SK-N-SH (cell line): ENCODE results near the gene POLR2J. TPM values are rescaled to one million over a fixed set of nuclear protein-coding genes. Genes with fewer than 3 reads are reported as not detected.
A peak's percentile ranks its signal among the peaks of the same experiment; 100 is the strongest.

Experiments
- CTCF ChIA-PET: fragments of 300-600, 350-600 bp; formaldehyde crosslinking; extraction: SDS; loops from one replicate; lab custom pipeline; 2021; lab: Yijun Ruan, JAX
- POLR2A ChIA-PET: fragments of 350-600 bp; sonication (Branson Sonifier 250); formaldehyde crosslinking; extraction: SDS; loops from one replicate; lab custom pipeline; 2020; ENCODE audit warnings: antibody characterized with exemption, inconsistent platforms; lab: Yijun Ruan, JAX
- DNase-seq: peaks from one replicate; pipeline ENCODE4 v3.0.0; 2012
- H2AFZ ChIP-seq: fragments of 200-600 bp; sonication (generic); 2 replicates; pipeline ENCODE4 v1.8.1; 2016; ENCODE audit warnings: antibody characterized with exemption, mild to moderate bottlenecking, low read depth
- H3F3A ChIP-seq: fragments of 200-600 bp; sonication (generic); replicated peaks from 2 replicates; pipeline ENCODE3; 2016; ENCODE audit warnings: antibody characterized with exemption, mild to moderate bottlenecking; ENCODE audit not compliant: insufficient read depth
- H3K27ac ChIP-seq, 2 experiments: fragments of 200-500 bp in 1 of 2; fragments of 200-600 bp in 1 of 2; sonication (Bioruptor generic) in 1 of 2; sonication (generic), shearing (Covaris generic) in 1 of 2; 2 replicates each; pipeline versions ENCODE4 v1.5.1 to v1.6.1; 2014 to 2016; ENCODE audit warnings: low read depth in 2 of 2, inconsistent platforms in 1 of 2, low read length in 1 of 2, mild to moderate bottlenecking in 1 of 2, mixed read lengths in 1 of 2
- H3K27me3 ChIP-seq: fragments of 200-600 bp; sonication (generic), shearing (Covaris generic); 2 replicates; pipeline ENCODE4 v1.6.1; 2016; ENCODE audit warnings: mixed run types; ENCODE audit not compliant: insufficient read depth
- H3K36me3 ChIP-seq, 2 experiments: fragments of 200-500 bp in 1 of 2; fragments of 200-600 bp in 1 of 2; sonication (Bioruptor generic) in 1 of 2; sonication (generic) in 1 of 2; replicated peaks in 1 of 2; 2 replicates each; pipeline versions ENCODE3 to v1.5.1; 2014 to 2016; ENCODE audit warnings: low read length in 1 of 2, mild to moderate bottlenecking in 1 of 2; ENCODE audit not compliant: insufficient read depth in 2 of 2, control insufficient read depth in 1 of 2
- H3K4me1 ChIP-seq, 2 experiments: fragments of 200-500 bp in 1 of 2; fragments of 200-600 bp in 1 of 2; sonication (Bioruptor generic) in 1 of 2; sonication (generic), shearing (Covaris generic) in 1 of 2; 2 replicates each; pipeline versions ENCODE4 v1.5.1 to v1.6.1; 2014 to 2016; ENCODE audit warnings: low read depth in 1 of 2, low read length in 1 of 2, mixed run types in 1 of 2; ENCODE audit not compliant: insufficient read depth in 2 of 2, control insufficient read depth in 1 of 2
- H3K4me2 ChIP-seq: fragments of 200-600 bp; sonication (generic), shearing (Covaris generic); 2 replicates; pipeline ENCODE4 v1.6.1; 2017; ENCODE audit warnings: mixed run types
- H3K4me3 ChIP-seq, 2 experiments: fragments of 200-500 bp in 1 of 2; fragments of 200-600 bp in 1 of 2; sonication (Bioruptor generic) in 1 of 2; sonication (generic), shearing (Covaris generic) in 1 of 2; 2 replicates each; pipeline versions ENCODE4 v1.5.1 to v1.8.1; 2014 to 2016; ENCODE audit warnings: low read depth in 2 of 2, inconsistent platforms in 1 of 2, low read length in 1 of 2, mild to moderate bottlenecking in 1 of 2, mixed read lengths in 1 of 2, moderate library complexity in 1 of 2
- H3K79me2 ChIP-seq: fragments of 200-600 bp; sonication (generic); 2 replicates; pipeline ENCODE4 v1.8.1; 2017; ENCODE audit warnings: mild to moderate bottlenecking; ENCODE audit not compliant: insufficient read depth
- H3K9ac ChIP-seq: fragments of 200-600 bp; sonication (generic); 2 replicates; pipeline ENCODE4 v1.6.1; 2017; ENCODE audit warnings: mixed run types
- H3K9me2 ChIP-seq: fragments of 200-600 bp; sonication (generic); 2 replicates; pipeline ENCODE4 v1.6.1; 2017; ENCODE audit warnings: mixed run types
- H3K9me3 ChIP-seq: fragments of 200-600 bp; sonication (generic); 2 replicates; pipeline ENCODE4 v1.6.1; 2017; ENCODE audit warnings: mixed run types, mild to moderate bottlenecking, moderate library complexity
- H4K20me1 ChIP-seq: fragments of 200-600 bp; sonication (generic); 2 replicates; pipeline ENCODE4 v1.6.1; 2017; ENCODE audit warnings: mild to moderate bottlenecking, mixed run types; ENCODE audit not compliant: insufficient read depth
- CHD2 ChIP-seq: fragments of 150-350 bp; IDR thresholded peaks from 2 replicates; pipeline ENCODE4 v1.6.1; 2018; ENCODE audit warnings: low read length; ENCODE audit not compliant: partially characterized antibody
- ELF1 ChIP-seq: IDR thresholded peaks from 2 replicates; pipeline ENCODE4 v1.4.0; 2012
- EP300 ChIP-seq, 2 experiments: IDR thresholded peaks; 2 replicates each; pipeline versions ENCODE4 v1.4.0 to v1.6.1; 2012; ENCODE audit warnings: borderline replicate concordance in 1 of 2, low read depth in 1 of 2, low read length in 1 of 2
- EZH2phosphoT487 ChIP-seq: fragments of 200-600 bp; sonication (generic); IDR thresholded peaks from 2 replicates; pipeline ENCODE4 v1.6.1; 2017; ENCODE audit warnings: low read depth, mixed run types, mild to moderate bottlenecking, antibody characterized with exemption, moderate library complexity, borderline replicate concordance
- FOSL2 ChIP-seq: IDR thresholded peaks from 2 replicates; pipeline ENCODE4 v1.4.0; 2012; ENCODE audit warnings: low read depth, mild to moderate bottlenecking, moderate library complexity, borderline replicate concordance
- FOXM1 ChIP-seq: IDR thresholded peaks from 2 replicates; pipeline ENCODE4 v1.4.0; 2012; ENCODE audit warnings: low read depth, mild to moderate bottlenecking
- GATA2 ChIP-seq: sonication (generic); formaldehyde crosslinking; IDR thresholded peaks from 2 replicates; pipeline ENCODE4 v1.5.0; 2020; ENCODE audit warnings: mild to moderate bottlenecking, missing genetic modification reagents
- IRF3 ChIP-seq: fragments of 150-350 bp; IDR thresholded peaks from 2 replicates; pipeline ENCODE4 v1.6.1; 2016; ENCODE audit warnings: mild to moderate bottlenecking, low read depth, low read length
- MAX ChIP-seq: IDR thresholded peaks from 2 replicates; pipeline ENCODE4 v1.4.0; 2012; ENCODE audit warnings: low read depth
- MEF2A ChIP-seq: IDR thresholded peaks from 2 replicates; pipeline ENCODE4 v1.4.0; 2012; ENCODE audit warnings: low read depth, borderline replicate concordance
- MXI1 ChIP-seq: IDR thresholded peaks from 2 replicates; pipeline ENCODE4 v1.6.1; 2012; ENCODE audit warnings: mild to moderate bottlenecking, low read depth, low read length, improper control_type of control experiment
- NFIC ChIP-seq: IDR thresholded peaks from 2 replicates; pipeline ENCODE4 v1.4.0; 2012; ENCODE audit warnings: borderline replicate concordance
- POLR2AphosphoS5 ChIP-seq: IDR thresholded peaks from 2 replicates; pipeline ENCODE4 v1.6.1; 2012; ENCODE audit warnings: low read depth, low read length
- RAD21 ChIP-seq: IDR thresholded peaks from 2 replicates; pipeline ENCODE4 v1.6.1; 2012; ENCODE audit warnings: mild to moderate bottlenecking, low read length
- RFX5 ChIP-seq: IDR thresholded peaks from 2 replicates; pipeline ENCODE4 v1.6.1; 2012; ENCODE audit warnings: mild to moderate bottlenecking, improper control_type of control experiment, low read length
- RXRA ChIP-seq: IDR thresholded peaks from 2 replicates; pipeline ENCODE4 v1.4.0; 2012; ENCODE audit warnings: low read depth, mild to moderate bottlenecking, borderline replicate concordance
- SIN3A ChIP-seq: IDR thresholded peaks from 2 replicates; pipeline ENCODE4 v1.6.1; 2012; ENCODE audit warnings: low read depth, mild to moderate bottlenecking, low read length, moderate library complexity, borderline replicate concordance
- SMC3 ChIP-seq: IDR thresholded peaks from 2 replicates; pipeline ENCODE4 v1.6.1; 2012; ENCODE audit warnings: low read depth, low read length, improper control_type of control experiment
- TAF1 ChIP-seq: IDR thresholded peaks from 2 replicates; pipeline ENCODE4 v1.6.1; 2012; ENCODE audit warnings: low read depth, mild to moderate bottlenecking, low read length, moderate library complexity, borderline replicate concordance
- TCF12 ChIP-seq: IDR thresholded peaks from 2 replicates; pipeline ENCODE4 v1.4.0; 2012
- TEAD4 ChIP-seq: IDR thresholded peaks from 2 replicates; pipeline ENCODE4 v1.4.0; 2012; ENCODE audit warnings: mild to moderate bottlenecking, borderline replicate concordance; ENCODE audit not compliant: insufficient read depth
- USF2 ChIP-seq: fragments of 150-350 bp; IDR thresholded peaks from 2 replicates; pipeline ENCODE4 v1.6.1; 2017; ENCODE audit warnings: antibody characterized with exemption, low read length, low read depth, borderline replicate concordance
- YY1 ChIP-seq: IDR thresholded peaks from 2 replicates; pipeline ENCODE4 v1.4.0; 2012; ENCODE audit warnings: low read depth, mild to moderate bottlenecking
- WGBS: methylation state at CpG from one replicate; pipeline ENCODE4 v1.1.6; 2017; ENCODE audit warnings: low lambda C conversion rate; 5-methylcytosine and 5-hydroxymethylcytosine counted together
- polyA plus RNA-seq, 3 experiments: library from polyadenylated mRNA; depleted of rRNA; stranded (reverse); fragments of >200 nt; gene quantifications; 2 replicates each; pipeline ENCODE4 v1.2.3, GENCODE V29; 2012
- TF ChIP-seq, protein P1 (sequence below): IDR thresholded peaks from 2 replicates; pipeline ENCODE4 v1.6.1; 2012; ENCODE audit warnings: mild to moderate bottlenecking, low read depth, low read length, moderate library complexity
- TF ChIP-seq, protein P2 (sequence below): IDR thresholded peaks from 2 replicates; pipeline ENCODE4 v1.4.0; 2012; ENCODE audit warnings: low read depth, borderline replicate concordance

The POLR2J gene
- polyA plus RNA-seq, 1 of the 3 experiments (the other 2 are of a cell fraction): 299 TPM

DNA sequence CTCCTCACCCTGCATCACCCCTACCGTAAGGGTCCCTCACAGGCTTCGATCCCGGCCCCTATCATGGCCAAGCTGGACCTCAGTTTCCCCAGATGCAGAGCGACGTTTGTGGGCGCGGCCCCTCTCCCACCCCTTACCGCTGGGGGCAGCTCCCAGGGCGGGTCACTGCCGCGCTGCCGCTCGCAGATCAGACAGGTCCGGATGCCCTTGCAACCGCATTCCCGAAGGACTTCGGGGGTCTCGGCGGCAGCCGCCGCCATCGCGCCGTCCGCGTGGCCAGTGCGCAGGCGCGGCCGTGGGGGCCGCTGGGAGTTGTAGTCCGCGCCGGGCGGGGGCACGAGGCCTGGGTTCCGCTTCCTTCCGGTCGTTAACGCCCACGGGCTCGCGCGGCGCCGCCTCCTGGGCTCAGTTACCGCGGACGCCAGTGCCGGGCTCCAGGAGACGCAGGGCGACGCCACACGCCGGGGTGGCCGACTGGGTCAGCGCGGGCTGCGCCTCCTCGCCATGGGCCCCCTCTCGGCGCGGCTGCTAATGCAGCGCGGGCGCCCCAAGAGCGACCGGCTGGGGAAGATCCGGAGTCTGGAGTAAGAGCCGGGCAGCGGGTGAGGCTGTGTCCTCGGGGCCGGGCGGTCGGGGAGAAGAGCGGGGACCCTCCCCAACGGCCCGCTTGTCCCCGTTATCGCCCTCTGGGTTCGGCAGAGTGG lies 14.0 kb downstream of the POLR2J start, which contains the start of the genes ALKBH4 and LRWD1:
Gene ALKBH4 (minus strand): TSS at position 287 of the 704 bp plus-strand sequence. CDS start 27 bp downstream, at position 260.
Gene LRWD1 (plus strand): TSS at position 408 of the 704 bp plus-strand sequence. CDS start 97 bp downstream, at position 505.
- H2AFZ ChIP-seq: peak within 1 kb of the TSS; percentile 99
- DNase-seq: peak; percentile 100
- H3K4me3 ChIP-seq: peak within 1 kb of the TSS; percentile 86 to 99
- under 1% methylated on average over 52 of the region's 81 CpGs for WGBS
- peak within 1 kb of the TSS; percentile 89 for H3K4me2 ChIP-seq
- ChIA-PET CTCF (interaction anchor here (0.9 to 3.6 kb wide), 12 partner anchors 8 to 185 kb away, joined by 3 to 19 read pairs (median 5); no protein-coding TSS in a partner anchor), POLR2A (interaction anchor here (0.9 to 2.6 kb wide), 5 partner anchors 10 to 69 kb away, joined by 3 to 12 read pairs (median 5); partner anchors contain the start of gene PRKRIP1)
- no peaks in the 10 kb centered on the region for H3K27me3 ChIP-seq
- H3K27ac ChIP-seq: peak within 1 kb of the TSS; percentile 67 to 79
- H3K4me1 ChIP-seq: peaks cover 5 to 11% of the 10 kb centered on the region in 2 experiments; a peak in 2 of 4 replicates
- peaks cover 4% of the 10 kb centered on the region; the same call in 1 of the 2 replicates for H4K20me1 ChIP-seq
- H3K36me3 ChIP-seq: peaks cover 12 to 23% of the 10 kb centered on the region in 2 experiments
- H3K79me2 ChIP-seq: peaks cover 49% of the 10 kb centered on the region
- H3K9ac ChIP-seq: peak within 1 kb of the TSS; percentile 90
- peaks cover 5% of the 10 kb centered on the region for H3F3A ChIP-seq
- no peaks in the 10 kb centered on the region for H3K9me3 ChIP-seq
- no peaks in the 10 kb centered on the region for H3K9me2 ChIP-seq
- TF ChIP-seq SIN3A: peak; percentile 94
- TF ChIP-seq USF2: 0 out of 2 replicates have a peak, but pooled peaks have one; percentile 5
- no peak for TF ChIP-seq RFX5
- no peak for TF ChIP-seq FOXM1
- TF ChIP-seq POLR2AphosphoS5: peak; percentile 83
- TF ChIP-seq, protein P1, sequence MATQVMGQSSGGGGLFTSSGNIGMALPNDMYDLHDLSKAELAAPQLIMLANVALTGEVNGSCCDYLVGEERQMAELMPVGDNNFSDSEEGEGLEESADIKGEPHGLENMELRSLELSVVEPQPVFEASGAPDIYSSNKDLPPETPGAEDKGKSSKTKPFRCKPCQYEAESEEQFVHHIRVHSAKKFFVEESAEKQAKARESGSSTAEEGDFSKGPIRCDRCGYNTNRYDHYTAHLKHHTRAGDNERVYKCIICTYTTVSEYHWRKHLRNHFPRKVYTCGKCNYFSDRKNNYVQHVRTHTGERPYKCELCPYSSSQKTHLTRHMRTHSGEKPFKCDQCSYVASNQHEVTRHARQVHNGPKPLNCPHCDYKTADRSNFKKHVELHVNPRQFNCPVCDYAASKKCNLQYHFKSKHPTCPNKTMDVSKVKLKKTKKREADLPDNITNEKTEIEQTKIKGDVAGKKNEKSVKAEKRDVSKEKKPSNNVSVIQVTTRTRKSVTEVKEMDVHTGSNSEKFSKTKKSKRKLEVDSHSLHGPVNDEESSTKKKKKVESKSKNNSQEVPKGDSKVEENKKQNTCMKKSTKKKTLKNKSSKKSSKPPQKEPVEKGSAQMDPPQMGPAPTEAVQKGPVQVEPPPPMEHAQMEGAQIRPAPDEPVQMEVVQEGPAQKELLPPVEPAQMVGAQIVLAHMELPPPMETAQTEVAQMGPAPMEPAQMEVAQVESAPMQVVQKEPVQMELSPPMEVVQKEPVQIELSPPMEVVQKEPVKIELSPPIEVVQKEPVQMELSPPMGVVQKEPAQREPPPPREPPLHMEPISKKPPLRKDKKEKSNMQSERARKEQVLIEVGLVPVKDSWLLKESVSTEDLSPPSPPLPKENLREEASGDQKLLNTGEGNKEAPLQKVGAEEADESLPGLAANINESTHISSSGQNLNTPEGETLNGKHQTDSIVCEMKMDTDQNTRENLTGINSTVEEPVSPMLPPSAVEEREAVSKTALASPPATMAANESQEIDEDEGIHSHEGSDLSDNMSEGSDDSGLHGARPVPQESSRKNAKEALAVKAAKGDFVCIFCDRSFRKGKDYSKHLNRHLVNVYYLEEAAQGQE: no peak; the same call in 1 of the 2 replicates
- no peak for TF ChIP-seq EZH2phosphoT487
- no peak for TF ChIP-seq NFIC
- no peak; a peak in 2 of 4 replicates for TF ChIP-seq EP300 (IDR thresholded peaks at IDR 0.05; ENCODE audit: borderline replicate concordance in 1 of 2, low read depth in 1 of 2, low read length in 1 of 2)
- TF ChIP-seq SMC3: 0 out of 2 replicates have a peak, but pooled peaks have one; percentile 6
- TF ChIP-seq MAX: peak; percentile 92
- peak; percentile 93 for TF ChIP-seq YY1
- no peak for TF ChIP-seq RXRA
- TF ChIP-seq TEAD4: 0 out of 2 replicates have a peak, but pooled peaks have one; percentile 18
- peak; percentile 95 for TF ChIP-seq MXI1
- TF ChIP-seq, protein P2, sequence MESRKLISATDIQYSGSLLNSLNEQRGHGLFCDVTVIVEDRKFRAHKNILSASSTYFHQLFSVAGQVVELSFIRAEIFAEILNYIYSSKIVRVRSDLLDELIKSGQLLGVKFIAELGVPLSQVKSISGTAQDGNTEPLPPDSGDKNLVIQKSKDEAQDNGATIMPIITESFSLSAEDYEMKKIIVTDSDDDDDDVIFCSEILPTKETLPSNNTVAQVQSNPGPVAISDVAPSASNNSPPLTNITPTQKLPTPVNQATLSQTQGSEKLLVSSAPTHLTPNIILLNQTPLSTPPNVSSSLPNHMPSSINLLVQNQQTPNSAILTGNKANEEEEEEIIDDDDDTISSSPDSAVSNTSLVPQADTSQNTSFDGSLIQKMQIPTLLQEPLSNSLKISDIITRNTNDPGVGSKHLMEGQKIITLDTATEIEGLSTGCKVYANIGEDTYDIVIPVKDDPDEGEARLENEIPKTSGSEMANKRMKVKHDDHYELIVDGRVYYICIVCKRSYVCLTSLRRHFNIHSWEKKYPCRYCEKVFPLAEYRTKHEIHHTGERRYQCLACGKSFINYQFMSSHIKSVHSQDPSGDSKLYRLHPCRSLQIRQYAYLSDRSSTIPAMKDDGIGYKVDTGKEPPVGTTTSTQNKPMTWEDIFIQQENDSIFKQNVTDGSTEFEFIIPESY: no peak
- TF ChIP-seq ELF1: peak; percentile 94
- TF ChIP-seq TAF1: peak; percentile 91
- no peak for TF ChIP-seq FOSL2
- TF ChIP-seq IRF3: no peak
- TF ChIP-seq MEF2A: no peak; the same call in 1 of the 2 replicates
- TF ChIP-seq RAD21: no peak
- no peak; the same call in 1 of the 2 replicates for TF ChIP-seq TCF12
- no peak for TF ChIP-seq GATA2 (CRISPR knock-in tag)
- TF ChIP-seq CHD2: peak; percentile 79
